GM18526 (cell line): ENCODE data around the gene KRTAP29-1.

ENCODE experiments used
- POLR2A ChIP-seq: IDR thresholded peaks from 3 replicates; pipeline ENCODE4 v1.6.1; 2011; ENCODE audit not compliant: insufficient read length; ENCODE audit errors: extremely low read depth

Gene KRTAP29-1

DNA sequence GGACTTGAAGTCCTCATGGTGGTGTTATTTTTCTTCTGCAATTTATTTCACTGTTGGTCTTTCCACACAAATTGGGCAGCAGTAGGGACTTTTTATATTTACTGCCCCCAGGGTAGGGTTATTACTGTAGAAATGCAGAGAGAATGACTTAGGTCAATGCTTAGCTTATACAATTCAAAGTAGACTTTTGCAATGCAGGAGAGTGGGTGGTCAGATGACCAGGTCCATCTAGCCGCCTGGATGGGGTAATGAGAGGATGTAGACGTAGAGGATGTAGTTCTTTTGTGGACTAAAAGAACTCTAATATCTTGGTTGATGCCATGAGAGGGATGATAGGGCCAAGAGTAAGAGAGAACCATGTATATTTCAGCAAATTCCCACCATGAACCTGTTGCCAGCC lies 15.6 kb upstream of the KRTAP29-1 start:
- TF ChIP-seq POLR2A, result no peak

DNA sequence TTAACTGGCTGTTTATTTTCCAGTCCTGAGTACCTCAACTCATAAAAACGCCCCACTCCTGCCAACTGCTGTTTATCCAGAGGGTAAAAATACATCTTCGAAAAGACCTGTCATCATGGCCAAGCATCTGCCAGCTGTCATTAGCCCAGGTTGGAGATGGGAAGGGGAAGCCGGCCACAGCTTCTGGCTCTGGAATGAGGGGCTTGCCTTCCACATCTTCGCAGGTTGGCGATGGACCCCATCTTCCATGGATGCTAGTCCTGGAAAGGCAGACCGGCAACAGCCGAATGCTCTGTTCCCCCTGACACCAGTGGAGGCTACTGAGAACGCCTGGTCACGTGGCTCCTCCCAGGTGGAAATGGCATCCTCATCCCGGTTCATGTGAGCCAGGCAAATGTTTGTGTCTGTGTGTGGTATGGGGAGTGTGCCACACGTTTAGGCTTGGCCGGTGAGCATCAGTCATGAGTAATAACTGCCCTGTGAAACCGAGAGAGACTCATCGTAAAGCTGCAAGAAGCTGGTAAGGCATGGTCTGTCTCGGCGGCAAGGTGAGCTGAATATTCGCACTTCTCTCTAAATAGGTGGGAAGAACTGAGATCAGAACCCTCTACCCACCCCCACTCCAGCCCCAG lies 13.3 kb upstream of the KRTAP29-1 start:
- no peak for TF ChIP-seq POLR2A

DNA sequence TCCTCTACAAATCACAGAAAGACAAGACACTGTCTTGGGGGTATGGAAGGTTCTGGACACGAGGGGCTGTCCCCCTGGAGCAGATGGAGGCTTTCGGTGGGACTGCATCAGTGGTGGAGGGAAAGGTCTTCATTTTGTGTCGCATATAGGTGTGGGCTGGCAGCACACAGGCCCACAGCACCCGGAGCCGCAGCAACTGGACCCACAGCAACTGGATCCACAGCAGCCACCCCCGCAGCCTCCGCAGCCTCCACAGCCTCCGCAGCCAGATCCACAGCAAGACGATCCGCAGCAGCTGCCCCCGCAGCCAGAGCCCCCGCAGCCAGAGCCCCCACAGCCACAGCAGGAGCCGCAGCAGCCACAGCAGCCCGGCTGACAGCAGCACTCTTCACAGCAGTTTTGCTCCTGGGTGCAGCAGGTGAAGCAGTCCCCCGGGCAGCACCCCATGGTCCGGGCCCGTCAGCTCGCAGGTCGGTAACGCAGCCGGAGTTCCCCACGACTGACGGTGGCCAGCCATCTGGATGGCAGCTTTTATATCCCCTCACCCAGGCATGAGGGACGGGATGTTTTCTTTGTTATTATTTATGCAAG lies 12.6 kb upstream of the KRTAP29-1 start, which contains the start of gene KRTAP17-1:
Gene KRTAP17-1 (minus strand): TSS at position 507 of the 591 bp plus-strand sequence. CDS start 60 bp downstream, at position 447.
- TF ChIP-seq POLR2A, result no peak

DNA sequence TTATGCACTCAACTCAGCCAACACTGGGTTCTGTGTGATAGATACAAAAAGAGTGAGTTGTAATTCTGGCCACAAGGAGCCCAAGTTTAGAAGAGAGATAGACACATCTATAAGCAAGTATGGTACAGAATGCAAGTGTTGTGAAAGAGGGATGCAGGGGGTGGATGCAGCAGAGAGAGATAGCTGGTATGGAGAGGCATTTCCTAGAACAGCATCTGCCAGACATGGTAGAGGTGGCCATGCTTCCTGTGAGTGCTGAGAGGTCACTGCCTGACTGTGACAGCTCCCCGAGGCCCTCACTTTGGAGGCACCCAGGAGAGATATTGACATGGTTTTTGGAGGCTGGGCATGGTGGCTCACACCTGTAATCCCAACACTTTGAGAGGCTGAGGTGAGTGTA lies 8.5 kb upstream of the KRTAP29-1 start:
- TF ChIP-seq POLR2A, result no peak

DNA sequence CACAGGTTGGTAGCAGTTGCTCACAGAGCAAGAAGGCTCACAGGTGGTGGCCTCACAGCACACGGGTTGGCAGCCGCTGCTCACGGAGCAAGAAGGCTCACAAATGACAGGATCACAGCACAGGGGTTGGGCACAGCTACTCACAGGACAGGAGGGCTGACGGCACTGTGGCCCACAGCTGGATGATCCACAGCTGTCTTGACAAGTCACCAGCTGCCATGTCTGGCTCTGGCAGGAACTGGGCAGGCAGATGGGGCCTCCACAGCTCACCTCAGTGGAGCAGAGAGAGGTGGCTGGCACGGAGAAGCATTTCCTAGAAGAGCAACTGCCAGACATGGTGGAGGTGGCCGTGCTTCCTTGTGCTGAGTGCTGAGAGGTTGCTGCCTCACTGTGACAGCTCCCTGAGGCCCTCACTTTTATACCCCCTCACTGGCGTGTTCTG lies 6.3 kb upstream of the KRTAP29-1 start, which contains the start of gene KRTAP16-1:
Gene KRTAP16-1 (minus strand): TSS at position 392 of the 442 bp plus-strand sequence. CDS start 56 bp downstream, at position 336.
- TF ChIP-seq POLR2A, result no peak

DNA sequence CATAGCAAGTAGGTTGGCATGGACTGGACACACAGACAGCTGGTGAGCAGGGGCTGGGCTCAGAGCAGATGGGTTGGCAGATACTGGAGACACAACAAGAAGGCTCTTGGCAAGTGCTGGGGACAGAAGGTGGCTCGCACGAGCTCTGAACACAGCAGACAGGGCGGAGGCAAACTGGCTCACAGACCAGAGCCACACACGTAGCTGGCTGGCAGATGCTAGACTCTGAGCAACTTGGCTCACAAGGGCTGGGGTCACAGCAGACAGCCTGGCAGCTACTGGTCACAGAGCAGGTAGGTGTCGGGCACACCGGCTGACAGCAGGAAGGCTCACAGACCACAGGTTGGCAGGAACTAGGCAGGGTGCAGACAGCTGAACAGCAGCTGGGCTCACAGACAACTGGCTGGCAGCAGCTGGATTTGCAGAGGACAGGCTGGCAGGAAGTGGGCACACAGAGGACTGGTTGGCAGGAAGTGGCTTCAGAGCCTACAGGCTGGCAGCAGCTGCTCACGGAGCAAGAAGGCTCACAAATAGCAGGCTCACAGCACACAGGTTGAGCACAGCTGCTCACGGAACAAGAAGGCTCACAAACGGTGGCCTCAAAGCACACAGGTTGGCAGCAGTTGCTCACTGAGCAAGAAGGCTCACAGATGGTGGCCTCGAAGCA lies 5.7 kb upstream of the KRTAP29-1 start:
- TF ChIP-seq POLR2A, result no peak

DNA sequence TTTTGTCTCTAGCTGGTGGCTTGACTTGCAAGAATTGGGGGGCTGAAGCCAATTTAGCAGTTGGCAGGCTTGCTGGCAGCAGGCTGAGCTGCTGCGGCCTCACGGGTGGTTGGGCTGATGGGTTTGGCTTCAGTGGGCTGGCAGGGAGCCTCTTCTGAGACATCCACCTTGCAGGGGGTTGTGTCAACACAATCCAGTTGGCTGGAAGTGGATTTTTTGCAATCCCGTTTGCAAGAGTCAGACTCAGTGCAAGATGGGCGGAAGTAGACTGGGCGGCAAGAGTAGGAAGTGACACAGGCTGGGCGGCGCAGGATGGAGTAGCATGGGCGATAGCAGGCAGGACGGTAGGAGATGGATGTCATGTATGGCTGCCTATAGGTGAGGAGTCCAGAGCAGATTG lies 5.0 kb upstream of the KRTAP29-1 start:
- no peak for TF ChIP-seq POLR2A

DNA sequence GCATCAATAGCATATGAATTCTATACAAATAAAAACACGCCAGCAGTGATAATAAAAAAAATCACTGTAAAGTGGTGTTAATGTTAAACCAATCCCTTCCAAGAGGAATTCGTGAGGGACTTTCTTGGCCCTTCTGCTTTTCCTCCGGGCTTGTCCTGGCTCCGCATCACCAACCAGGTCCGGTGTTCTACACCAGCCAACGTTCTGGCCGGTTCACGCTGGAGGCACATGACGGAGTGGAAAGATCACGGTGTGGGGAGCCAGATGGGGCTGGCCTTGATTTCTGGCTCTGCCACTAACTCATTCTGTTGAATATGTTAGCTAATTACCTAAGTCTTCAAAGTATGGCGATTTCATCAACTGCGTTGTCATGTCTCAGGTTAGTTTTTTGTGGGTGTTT lies 1.4 kb upstream of the KRTAP29-1 start:
- TF ChIP-seq POLR2A, result no peak

DNA sequence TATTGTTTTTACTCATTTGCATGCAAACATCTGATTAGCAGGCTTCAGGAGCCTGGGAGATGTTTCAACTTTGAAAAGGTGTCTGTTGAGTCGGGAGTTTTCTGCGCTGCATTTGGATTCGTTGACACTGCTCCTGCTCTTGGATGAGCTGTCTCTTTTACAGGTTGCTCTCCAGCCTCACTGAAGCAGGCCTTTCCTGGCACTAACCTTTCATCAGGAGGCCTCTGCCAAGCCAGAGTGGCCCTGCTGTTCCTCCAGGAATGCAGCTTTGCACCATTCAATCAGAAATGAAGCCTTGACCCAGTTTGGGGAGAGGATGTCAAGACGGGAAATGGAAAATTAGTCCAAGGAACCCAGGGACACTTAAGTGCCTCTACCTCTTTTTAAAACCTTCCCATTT lies 330 bp upstream of the KRTAP29-1 start:
- TF ChIP-seq POLR2A, result no peak

DNA sequence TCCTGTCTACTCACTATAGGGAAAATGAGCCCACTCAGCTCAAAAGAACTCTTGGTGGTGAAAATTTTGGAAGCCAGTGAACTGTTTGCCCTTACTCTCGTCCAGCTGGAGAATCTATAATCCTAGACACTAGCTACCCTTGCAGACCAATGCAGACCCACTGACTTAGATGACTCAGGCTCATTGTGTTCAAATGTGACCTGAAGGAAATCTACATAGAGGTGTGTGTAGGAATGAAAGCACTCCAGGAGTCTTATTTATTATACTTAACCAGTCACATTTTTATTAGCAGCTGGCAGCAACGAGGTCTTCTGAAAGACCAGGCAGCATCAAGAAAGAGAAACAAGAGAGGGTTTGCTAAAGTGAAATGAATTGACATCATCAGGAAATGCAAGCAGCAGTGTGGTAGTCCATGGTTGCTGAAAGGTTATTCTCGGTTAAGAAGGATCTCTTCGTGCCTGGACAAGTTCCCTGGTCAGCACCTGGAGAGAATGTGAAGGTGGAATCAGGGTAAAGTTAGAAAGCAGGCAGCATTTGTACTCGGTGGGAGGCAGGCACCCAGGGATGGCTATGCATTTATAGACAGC lies 1.4 kb downstream of the KRTAP29-1 start:
- TF ChIP-seq POLR2A, result no peak

DNA sequence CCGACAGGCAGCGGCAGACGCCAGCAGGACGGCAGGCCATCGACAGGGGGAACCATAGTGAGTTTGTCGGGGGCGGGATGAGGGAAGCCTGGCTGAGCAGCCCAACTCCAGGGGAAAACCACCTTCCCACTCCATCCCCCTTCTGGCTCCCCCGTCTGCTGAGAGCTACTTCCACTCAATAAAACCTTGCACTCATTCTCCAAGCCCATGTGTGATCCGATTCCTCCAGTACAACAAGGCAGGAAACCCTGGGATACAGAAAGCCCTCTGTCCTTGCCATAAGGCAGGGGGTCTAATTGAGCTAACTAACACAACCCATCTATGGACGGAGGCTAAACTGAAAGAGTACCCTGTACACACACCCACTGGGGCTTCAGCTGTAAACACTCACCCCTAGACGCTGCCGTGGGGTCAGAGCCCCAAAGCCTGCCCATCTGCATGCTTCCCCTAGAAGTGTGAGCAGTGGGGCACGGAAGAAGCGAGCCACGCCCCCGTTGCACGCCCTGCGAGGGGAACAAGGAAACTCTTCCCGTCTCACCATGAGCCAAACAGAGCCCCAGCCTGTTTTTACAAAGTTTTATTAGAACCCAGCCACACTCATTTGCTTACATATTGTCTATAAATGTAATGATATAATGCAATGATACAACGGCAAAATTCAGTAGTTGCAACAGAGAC lies 4.1 kb downstream of the KRTAP29-1 start:
- TF ChIP-seq POLR2A, result no peak

DNA sequence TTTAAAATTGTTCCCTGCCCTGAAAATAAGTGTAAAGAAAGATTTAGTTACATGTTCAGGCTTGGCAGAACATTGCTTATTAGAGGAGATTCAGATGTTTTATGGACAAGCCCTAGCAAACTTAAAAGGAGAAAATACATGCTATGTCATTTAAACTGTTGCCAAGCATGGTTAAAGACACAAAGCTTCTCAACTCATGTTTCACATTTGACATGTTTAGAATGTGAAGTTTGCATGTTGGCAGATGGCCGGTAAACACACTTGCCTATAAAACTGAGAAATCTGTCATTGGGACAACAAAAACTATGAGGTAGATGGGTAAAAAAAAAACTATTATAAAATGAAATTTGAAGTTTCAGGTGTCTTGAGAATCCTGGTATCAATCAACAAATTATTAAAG lies 5.8 kb downstream of the KRTAP29-1 start:
- no peak for TF ChIP-seq POLR2A

DNA sequence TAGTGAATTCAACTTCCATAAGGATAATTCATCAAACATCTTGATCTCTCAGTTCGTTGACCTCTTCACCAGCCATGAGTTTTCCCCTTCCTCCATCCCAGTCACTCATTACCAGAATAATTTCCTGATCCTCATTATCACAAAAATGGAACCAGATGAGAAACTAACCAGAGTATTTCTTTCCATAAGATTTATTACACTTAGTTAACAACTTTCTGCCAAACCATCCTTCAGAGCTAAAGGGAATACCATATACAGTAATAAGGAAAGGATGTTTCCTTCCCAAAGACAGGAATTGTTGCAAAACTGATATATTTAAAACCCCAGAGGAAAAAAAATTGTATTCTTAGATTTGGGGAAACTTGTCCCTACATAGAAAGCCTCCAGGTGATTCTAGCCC lies 8.6 kb downstream of the KRTAP29-1 start:
- no peak for TF ChIP-seq POLR2A

DNA sequence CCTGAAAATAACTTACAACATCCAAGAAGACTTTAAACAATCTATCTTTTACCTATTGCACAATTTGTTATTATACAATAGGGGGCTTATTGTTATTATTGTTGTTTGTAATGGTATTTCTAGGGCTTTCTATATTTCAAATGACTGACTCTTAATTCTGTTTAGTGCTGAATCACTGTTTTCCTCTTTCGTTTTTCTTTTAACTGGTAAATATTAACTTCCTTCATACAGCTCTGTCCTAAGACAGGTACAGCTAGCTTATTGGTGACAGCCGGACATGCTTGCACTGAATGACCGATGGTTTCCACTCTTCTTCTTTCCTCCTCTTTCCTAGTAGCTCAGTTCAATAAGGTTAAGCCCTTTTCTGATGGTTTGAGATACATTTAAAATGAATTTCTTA lies 15.6 kb downstream of the KRTAP29-1 start:
- no peak for TF ChIP-seq POLR2A

DNA sequence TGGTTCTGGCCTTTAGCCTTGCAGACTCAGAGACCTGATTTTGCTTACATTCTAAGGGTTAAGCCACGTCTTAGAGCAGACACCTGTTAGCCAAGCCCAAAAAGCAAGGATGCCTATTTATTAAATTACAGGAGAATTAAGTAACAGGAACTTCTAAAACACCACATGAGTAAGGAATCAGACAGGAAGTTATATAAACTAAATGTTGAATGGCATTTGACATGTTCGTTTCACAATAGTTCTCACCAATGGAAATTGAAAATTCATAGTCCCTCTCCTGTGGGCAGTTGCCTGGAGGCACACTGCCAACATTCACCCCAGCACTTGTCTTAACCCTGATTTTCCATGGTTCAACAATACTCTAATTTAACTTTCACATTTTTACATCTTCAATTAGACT lies 18.1 kb downstream of the KRTAP29-1 start:
- TF ChIP-seq POLR2A, result no peak
